Activated T-cell treated with anti-CD3 and anti-CD28 coated beads for 1 hour (primary cell): Measurements from ENCODE around the gene JPH4.
A peak's percentile ranks its signal among the peaks of the same experiment; 100 is the strongest.
"Not testable (repeated sequence)": the region's sequence is repeated elsewhere in the genome, so short reads cannot be mapped to it uniquely, and the experiment has no call there.

Experiments used
- DNase-seq: peaks from one replicate; pipeline ENCODE4 v3.0.0-alpha.2; 2020; ENCODE audit warnings: low read depth

Gene JPH4

GRCh38 chr14:23608454-23608853 lies 29.9 kb upstream of the JPH4 start:
- DNase-seq, result no peak

GRCh38 chr14:23605931-23606585 lies 27.5 kb upstream of the JPH4 start:
- DNase-seq, result no peak

GRCh38 chr14:23604675-23605170 lies 26.1 kb upstream of the JPH4 start:
- no peak for DNase-seq

- no peak for DNase-seq
Observed at GRCh38 chr14:23604148-23604547, 25.6 kb upstream of the JPH4 start.

GRCh38 chr14:23603103-23603502 lies 24.5 kb upstream of the JPH4 start:
- no peak for DNase-seq

GRCh38 chr14:23602181-23603095 lies 23.8 kb upstream of the JPH4 start:
- no peak for DNase-seq

- DNase-seq, result no peak
Observed at GRCh38 chr14:23601845-23602180, 23.2 kb upstream of the JPH4 start.

GRCh38 chr14:23601424-23601823 lies 22.8 kb upstream of the JPH4 start:
- DNase-seq, result no peak

GRCh38 chr14:23600806-23601205 lies 22.2 kb upstream of the JPH4 start:
- DNase-seq, result no peak

GRCh38 chr14:23600322-23600707 lies 21.7 kb upstream of the JPH4 start:
- no peak for DNase-seq

- DNase-seq, result not testable (repeated sequence)
Observed at GRCh38 chr14:23594191-23594590, 15.6 kb upstream of the JPH4 start.

- DNase-seq, result no peak
Observed at GRCh38 chr14:23590198-23590597, 11.6 kb upstream of the JPH4 start.

GRCh38 chr14:23589606-23590005 lies 11.0 kb upstream of the JPH4 start:
- no peak for DNase-seq

GRCh38 chr14:23588884-23589598 lies 10.5 kb upstream of the JPH4 start:
- peak; percentile 66 for DNase-seq

GRCh38 chr14:23584527-23585203 lies 6.1 kb upstream of the JPH4 start:
- not testable (repeated sequence) for DNase-seq

GRCh38 chr14:23583761-23584526 lies 5.4 kb upstream of the JPH4 start:
- not testable (repeated sequence) for DNase-seq

GRCh38 chr14:23582906-23583760 lies 4.5 kb upstream of the JPH4 start:
- no peak for DNase-seq

GRCh38 chr14:23580948-23581281 lies 2.3 kb upstream of the JPH4 start:
- no peak for DNase-seq

- no peak for DNase-seq
Observed at GRCh38 chr14:23580152-23580926, 1.7 kb upstream of the JPH4 start.

- DNase-seq, result no peak
Observed at GRCh38 chr14:23579739-23580138, 1.1 kb upstream of the JPH4 start.
